Endodermal cell (in vitro differentiated cells): ENCODE results near the gene PAQR7. TPM values are rescaled to one million over a fixed set of nuclear protein-coding genes. Genes with fewer than 3 reads are reported as not detected.

Source experiments
- DNase-seq: peaks from one replicate; pipeline ENCODE4 v3.0.0-alpha.2; 2017
- H3K27ac ChIP-seq: 2 replicates; pipeline ENCODE4 v1.5.1; 2013; ENCODE audit warnings: mild to moderate bottlenecking, low read depth, low read length, moderate library complexity
- H3K27me3 ChIP-seq: 2 replicates; pipeline ENCODE4 v1.6.1; 2013; ENCODE audit warnings: mild to moderate bottlenecking, low read length, moderate library complexity; ENCODE audit not compliant: insufficient read depth, control insufficient read depth, poor library complexity, severe bottlenecking
- H3K36me3 ChIP-seq: 2 replicates; pipeline ENCODE4 v1.7.0; 2013; ENCODE audit warnings: mild to moderate bottlenecking, low read length, moderate library complexity; ENCODE audit not compliant: control insufficient read depth, insufficient read depth
- H3K4me1 ChIP-seq: one replicate; pipeline ENCODE4 v1.7.0; 2013; ENCODE audit warnings: low read length; ENCODE audit not compliant: control insufficient read depth, insufficient read depth
- H3K4me3 ChIP-seq: 2 replicates; pipeline ENCODE4 v1.5.1; 2013; ENCODE audit warnings: mild to moderate bottlenecking, low read length, moderate library complexity
- H3K9ac ChIP-seq: 2 replicates; pipeline ENCODE4 v1.6.1; 2013; ENCODE audit warnings: mild to moderate bottlenecking, low read length, moderate library complexity; ENCODE audit not compliant: poor library complexity, severe bottlenecking; ENCODE audit errors: extremely low read depth
- H3K9me3 ChIP-seq: 2 replicates; pipeline ENCODE4 v1.6.1; 2013; ENCODE audit warnings: mild to moderate bottlenecking, low read length, moderate library complexity; ENCODE audit not compliant: control insufficient read depth
- H3K27ac Mint-ChIP-seq: 2 replicates; pipeline ENCODE4 v1.8.0; 2020; ENCODE audit warnings: mixed read lengths
- H3K27me3 Mint-ChIP-seq: 2 replicates; pipeline ENCODE4 v1.8.0; 2021; ENCODE audit warnings: mild to moderate bottlenecking, mixed read lengths; ENCODE audit not compliant: insufficient read depth
- H3K36me3 Mint-ChIP-seq: 2 replicates; pipeline ENCODE4 v1.8.0; 2020; ENCODE audit warnings: low read depth, mixed read lengths
- H3K4me1 Mint-ChIP-seq: 2 replicates; pipeline ENCODE4 v1.8.0; 2020; ENCODE audit warnings: mixed read lengths
- H3K4me3 Mint-ChIP-seq: 2 replicates; pipeline ENCODE4 v1.8.0; 2020; ENCODE audit warnings: mild to moderate bottlenecking, moderate library complexity, mixed read lengths
- H3K9me3 Mint-ChIP-seq: 2 replicates; pipeline ENCODE4 v1.8.0; 2020; ENCODE audit warnings: mild to moderate bottlenecking, mixed read lengths
- CTCF ChIP-seq: fragments of 200-600 bp; sonication (generic); conservative IDR thresholded peaks from 2 replicates; pipeline ENCODE4 v1.5.0; 2021; ENCODE audit warnings: antibody characterized with exemption, mild to moderate bottlenecking
- WGBS, 2 experiments: methylation state at CpG; one replicate each; pipeline versions ENCODE4 v1.1.5 to v1.1.7; 2013; ENCODE audit warnings: missing lambda C conversion rate in 2 of 2, mixed read lengths in 1 of 2; ENCODE audit not compliant: insufficient coverage in 1 of 2, insufficient read length in 1 of 2; 5-methylcytosine and 5-hydroxymethylcytosine counted together
- total RNA-seq, 2 donors: library from RNA; stranded (reverse); fragmentation: NEBNext Ultra II Directional in 1 of 2; extraction: Animal tissue kit (Norgen Biotek cat#: 25700) in 1 of 2; gene quantifications; 2 replicates in 1 of 2; 3 replicates in 1 of 2; pipeline ENCODE4 v1.2.1, GENCODE V29; 2021

The PAQR7 gene
- total RNA-seq, 2 donors from 2014 or later, result 11.7 to 15.0 TPM

GRCh38 chr1:25864434-25864833 is 11.1 kb downstream of the PAQR7 start:
- no peak overlapping the region for H3K27ac ChIP-seq
- H3K27me3 Mint-ChIP-seq, result no peaks in the 10 kb centered on the region
- H3K4me3 ChIP-seq, result no peak overlapping the region
- no peak overlapping the region for H3K4me3 Mint-ChIP-seq
- H3K36me3 ChIP-seq, result no peaks in the 10 kb centered on the region
- no peaks in the 10 kb centered on the region for H3K9me3 ChIP-seq
- no peak overlapping the region for H3K27ac Mint-ChIP-seq
- DNase-seq, result no peak
- no peaks in the 10 kb centered on the region for H3K4me1 ChIP-seq
- no peaks in the 10 kb centered on the region for H3K27me3 ChIP-seq
- no peak for TF ChIP-seq CTCF
- H3K4me1 Mint-ChIP-seq, result peaks cover 14% of the 10 kb centered on the region
- H3K9ac ChIP-seq, result no peak overlapping the region
- WGBS, 2 experiments, result 73 to 95% methylated on average over 2 to 3 of the region's 3 CpGs
- peaks cover 35% of the 10 kb centered on the region for H3K36me3 Mint-ChIP-seq
- H3K9me3 Mint-ChIP-seq, result no peaks in the 10 kb centered on the region

GRCh38 chr1:25863486-25864262 is 11.8 kb downstream of the PAQR7 start:
- Mint-ChIP-seq H3K27me3 (no peaks in the 10 kb centered on the region), H3K9me3 (no peaks in the 10 kb centered on the region), H3K4me1 (peaks cover 15% of the 10 kb centered on the region), H3K36me3 (peaks cover 35% of the 10 kb centered on the region), H3K27ac (no peak overlapping the region), H3K4me3 (no peak overlapping the region)
- DNase-seq, result no peak
- H3K27me3 ChIP-seq, result no peaks in the 10 kb centered on the region
- WGBS, 2 experiments, result 95 to 96% methylated on average over 21 to 25 of the region's 25 CpGs
- H3K9me3 ChIP-seq, result no peaks in the 10 kb centered on the region
- no peak overlapping the region for H3K27ac ChIP-seq
- H3K4me3 ChIP-seq, result no peak overlapping the region
- no peak overlapping the region for H3K9ac ChIP-seq
- no peaks in the 10 kb centered on the region for H3K4me1 ChIP-seq
- TF ChIP-seq CTCF, result peak; percentile 27
- H3K36me3 ChIP-seq, result no peaks in the 10 kb centered on the region

- TF ChIP-seq CTCF, result no peak
- Histone ChIP-seq H3K27ac (no peak overlapping the region), H3K4me3 (no peak overlapping the region), H3K36me3 (no peaks in the 10 kb centered on the region), H3K9me3 (no peaks in the 10 kb centered on the region), H3K9ac (no peak overlapping the region), H3K4me1 (no peaks in the 10 kb centered on the region), H3K27me3 (no peaks in the 10 kb centered on the region)
- 94 to 99% methylated on average over 16 to 20 of the region's 20 CpGs for WGBS, 2 experiments
- peaks cover 20% of the 10 kb centered on the region for H3K4me1 Mint-ChIP-seq
- peaks cover 35% of the 10 kb centered on the region for H3K36me3 Mint-ChIP-seq
- no peaks in the 10 kb centered on the region for H3K9me3 Mint-ChIP-seq
- H3K27ac Mint-ChIP-seq, result no peak overlapping the region
- no peak for DNase-seq
- no peaks in the 10 kb centered on the region for H3K27me3 Mint-ChIP-seq
- H3K4me3 Mint-ChIP-seq, result no peak overlapping the region
Observed at GRCh38 chr1:25862785-25863485, 12.6 kb downstream of the PAQR7 start.
